BLaER1 (cell line): ENCODE results near the gene DUOXA2.

Source experiments
- H3K27ac ChIP-seq: shearing (Covaris generic); formaldehyde crosslinking; 2 replicates; pipeline ENCODE4 v1.8.1; 2022
- H3K27me3 ChIP-seq: shearing (Covaris generic); formaldehyde crosslinking; 2 replicates; pipeline ENCODE4 v1.8.1; 2022
- H3K36me3 ChIP-seq: shearing (Covaris generic); formaldehyde crosslinking; 2 replicates; pipeline ENCODE4 v1.8.1; 2022
- H3K4me1 ChIP-seq: shearing (Covaris generic); formaldehyde crosslinking; 2 replicates; pipeline ENCODE4 v1.8.1; 2022
- H3K4me2 ChIP-seq: shearing (Covaris generic); formaldehyde crosslinking; 2 replicates; pipeline ENCODE4 v1.8.1; 2022
- H3K4me3 ChIP-seq: shearing (Covaris generic); formaldehyde crosslinking; 2 replicates; pipeline ENCODE4 v1.8.1; 2022
- H3K9ac ChIP-seq: shearing (Covaris generic); formaldehyde crosslinking; 2 replicates; pipeline ENCODE4 v1.8.1; 2022
- H3K9me3 ChIP-seq: shearing (Covaris generic); formaldehyde crosslinking; 2 replicates; pipeline ENCODE4 v1.8.1; 2022
- H4K20me1 ChIP-seq: shearing (Covaris generic); formaldehyde crosslinking; 2 replicates; pipeline ENCODE4 v1.8.1; 2022
- Cebpa-rat ChIP-seq: shearing (Covaris generic); IDR thresholded peaks from 2 replicates; pipeline ENCODE4 v1.8.1; 2022

The DUOXA2 gene

DNA sequence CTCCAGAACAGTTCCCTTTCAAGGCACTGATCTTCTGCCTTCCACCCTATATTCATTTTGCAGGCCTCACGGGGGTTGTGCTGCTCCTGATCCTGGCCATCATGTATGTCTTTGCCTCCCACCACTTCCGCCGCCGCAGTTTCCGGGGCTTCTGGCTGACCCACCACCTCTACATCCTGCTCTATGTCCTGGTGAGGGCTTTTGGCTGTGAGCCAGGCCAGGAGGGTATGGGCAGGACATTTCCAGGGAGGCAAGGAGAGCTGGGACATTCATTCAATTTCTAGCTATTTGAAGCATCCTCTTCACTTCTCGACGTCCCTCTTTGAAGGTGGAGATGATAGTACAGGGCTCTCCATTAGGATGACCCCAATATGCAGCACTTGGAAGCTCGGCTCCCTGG, 41.6 kb downstream of the DUOXA2 start:
- no peak overlapping the region for H3K4me3 ChIP-seq
- H3K9me3 ChIP-seq, result no peaks in the 10 kb centered on the region
- TF ChIP-seq Cebpa-rat, result no peak
- no peaks in the 10 kb centered on the region for H3K27me3 ChIP-seq
- peak overlapping the region; percentile 80 for H3K4me2 ChIP-seq
- H3K36me3 ChIP-seq, result peaks cover 8% of the 10 kb centered on the region; the same call in 1 of the 2 replicates
- H3K27ac ChIP-seq, result no peak overlapping the region
- no peak overlapping the region for H3K9ac ChIP-seq
- H4K20me1 ChIP-seq, result no peaks in the 10 kb centered on the region
- H3K4me1 ChIP-seq, result peaks cover 33% of the 10 kb centered on the region

- Histone ChIP-seq H3K4me2 (peak overlapping the region; percentile 80), H3K36me3 (peaks cover 6% of the 10 kb centered on the region; the same call in 1 of the 2 replicates), H3K27me3 (no peaks in the 10 kb centered on the region), H3K9ac (peak overlapping the region; percentile 38; the same call in 1 of the 2 replicates), H3K4me3 (no peak overlapping the region), H3K4me1 (peaks cover 38% of the 10 kb centered on the region), H3K9me3 (no peaks in the 10 kb centered on the region), H3K27ac (peak overlapping the region; percentile 30; the same call in 1 of the 2 replicates), H4K20me1 (no peaks in the 10 kb centered on the region)
- no peak for TF ChIP-seq Cebpa-rat
Observed at GRCh38 chr15:45156744-45157455, 42.8 kb downstream of the DUOXA2 start.

- no peak for TF ChIP-seq Cebpa-rat
- Histone ChIP-seq H3K4me3 (no peak overlapping the region), H3K4me2 (no peak overlapping the region), H3K27ac (no peak overlapping the region), H3K9me3 (no peaks in the 10 kb centered on the region), H3K36me3 (no peaks in the 10 kb centered on the region), H3K27me3 (no peaks in the 10 kb centered on the region), H4K20me1 (no peaks in the 10 kb centered on the region), H3K4me1 (peaks cover 42% of the 10 kb centered on the region), H3K9ac (no peak overlapping the region)
Observed at GRCh38 chr15:45157974-45158373, 43.8 kb downstream of the DUOXA2 start.

DNA sequence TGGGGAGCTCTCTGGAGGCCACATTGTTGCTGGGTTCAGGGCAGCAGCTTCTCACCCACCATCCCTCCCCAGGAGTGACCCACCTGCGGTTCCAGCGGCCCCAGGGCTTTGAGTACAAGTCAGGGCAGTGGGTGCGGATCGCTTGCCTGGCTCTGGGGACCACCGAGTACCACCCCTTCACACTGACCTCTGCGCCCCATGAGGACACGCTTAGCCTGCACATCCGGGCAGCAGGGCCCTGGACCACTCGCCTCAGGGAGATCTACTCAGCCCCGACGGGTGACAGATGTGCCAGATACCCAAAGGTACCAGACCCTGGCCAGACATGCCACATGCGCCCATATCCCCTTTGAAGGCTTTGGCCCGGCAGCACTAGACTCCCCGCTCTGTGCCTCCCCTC, 47.5 kb downstream of the DUOXA2 start:
- Histone ChIP-seq H3K27me3 (no peaks in the 10 kb centered on the region), H3K4me3 (no peak overlapping the region), H3K4me2 (peak overlapping the region; percentile 45), H3K9ac (no peak overlapping the region), H3K27ac (0 out of 2 replicates have a peak overlapping the region, but pooled peaks have one; percentile 41), H4K20me1 (no peaks in the 10 kb centered on the region), H3K4me1 (peaks cover 43% of the 10 kb centered on the region), H3K36me3 (no peaks in the 10 kb centered on the region), H3K9me3 (no peaks in the 10 kb centered on the region)
- no peak for TF ChIP-seq Cebpa-rat

GRCh38 chr15:45162771-45163507, 48.8 kb downstream of the DUOXA2 start:
- H3K27ac ChIP-seq, result peak overlapping the region; percentile 19; the same call in 1 of the 2 replicates
- no peaks in the 10 kb centered on the region for H3K9me3 ChIP-seq
- H3K4me1 ChIP-seq, result peaks cover 36% of the 10 kb centered on the region
- no peaks in the 10 kb centered on the region for H4K20me1 ChIP-seq
- no peak overlapping the region for H3K4me2 ChIP-seq
- no peak overlapping the region for H3K4me3 ChIP-seq
- no peaks in the 10 kb centered on the region for H3K27me3 ChIP-seq
- H3K9ac ChIP-seq, result no peak overlapping the region
- TF ChIP-seq Cebpa-rat, result no peak
- no peaks in the 10 kb centered on the region for H3K36me3 ChIP-seq

GRCh38 chr15:45163508-45163856, 49.4 kb downstream of the DUOXA2 start:
- H3K9me3 ChIP-seq, result no peaks in the 10 kb centered on the region
- H3K4me1 ChIP-seq, result peaks cover 41% of the 10 kb centered on the region
- TF ChIP-seq Cebpa-rat, result no peak
- no peak overlapping the region for H3K27ac ChIP-seq
- no peak overlapping the region for H3K9ac ChIP-seq
- no peaks in the 10 kb centered on the region for H3K36me3 ChIP-seq
- H3K4me2 ChIP-seq, result no peak overlapping the region
- H3K4me3 ChIP-seq, result no peak overlapping the region
- no peaks in the 10 kb centered on the region for H4K20me1 ChIP-seq
- no peaks in the 10 kb centered on the region for H3K27me3 ChIP-seq

DNA sequence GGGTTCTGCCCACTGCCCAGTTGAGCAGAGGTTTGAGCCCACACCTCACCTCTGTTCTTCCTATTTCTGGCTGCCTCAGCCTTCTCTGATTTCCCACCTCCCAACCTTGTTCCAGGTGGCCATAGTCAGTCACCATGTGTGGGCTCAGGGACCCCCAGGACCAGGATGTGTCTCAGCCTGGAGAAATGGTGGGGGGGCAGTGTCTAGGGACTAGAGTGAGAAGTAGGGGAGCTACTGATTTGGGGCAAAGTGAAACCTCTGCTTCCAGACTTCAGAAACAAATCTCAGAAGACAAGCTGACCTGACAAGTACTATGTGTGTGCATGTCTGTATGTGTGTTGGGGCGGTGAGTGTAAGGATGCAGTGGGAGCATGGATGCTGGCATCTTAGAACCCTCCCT, 50.8 kb downstream of the DUOXA2 start:
- no peaks in the 10 kb centered on the region for H4K20me1 ChIP-seq
- no peaks in the 10 kb centered on the region for H3K27me3 ChIP-seq
- H3K4me3 ChIP-seq, result no peak overlapping the region
- H3K27ac ChIP-seq, result peak overlapping the region; percentile 100; the same call in 1 of the 2 replicates
- peak overlapping the region; percentile 98 for H3K9ac ChIP-seq
- peaks cover 56% of the 10 kb centered on the region for H3K4me1 ChIP-seq
- no peaks in the 10 kb centered on the region for H3K9me3 ChIP-seq
- TF ChIP-seq Cebpa-rat, result no peak
- no peaks in the 10 kb centered on the region for H3K36me3 ChIP-seq
- H3K4me2 ChIP-seq, result peak overlapping the region; percentile 91

GRCh38 chr15:45165536-45165935, 51.4 kb downstream of the DUOXA2 start:
- no peaks in the 10 kb centered on the region for H3K27me3 ChIP-seq
- TF ChIP-seq Cebpa-rat, result no peak
- H3K36me3 ChIP-seq, result no peaks in the 10 kb centered on the region
- H3K4me3 ChIP-seq, result peak overlapping the region; percentile 71; the same call in 1 of the 2 replicates
- H4K20me1 ChIP-seq, result no peaks in the 10 kb centered on the region
- H3K4me2 ChIP-seq, result peak overlapping the region; percentile 91
- peaks cover 62% of the 10 kb centered on the region for H3K4me1 ChIP-seq
- no peaks in the 10 kb centered on the region for H3K9me3 ChIP-seq
- H3K27ac ChIP-seq, result peak overlapping the region; percentile 100
- peak overlapping the region; percentile 98 for H3K9ac ChIP-seq

- no peaks in the 10 kb centered on the region for H3K27me3 ChIP-seq
- H4K20me1 ChIP-seq, result no peaks in the 10 kb centered on the region
- H3K36me3 ChIP-seq, result peaks cover 14% of the 10 kb centered on the region
- H3K4me2 ChIP-seq, result peak overlapping the region; percentile 91
- H3K27ac ChIP-seq, result peak overlapping the region; percentile 100
- H3K4me1 ChIP-seq, result peaks cover 71% of the 10 kb centered on the region
- H3K4me3 ChIP-seq, result peak overlapping the region; percentile 71
- TF ChIP-seq Cebpa-rat, result no peak
- H3K9me3 ChIP-seq, result no peaks in the 10 kb centered on the region
- peak overlapping the region; percentile 98 for H3K9ac ChIP-seq
Observed at GRCh38 chr15:45166834-45167630, 52.9 kb downstream of the DUOXA2 start.
